Body of pancreas (tissue), 4 donors: ENCODE results near the gene MYMX. TPM values are rescaled to one million over a fixed set of nuclear protein-coding genes. Genes with fewer than 3 reads are reported as not detected.

Source experiments
- ATAC-seq: fragments of 150-250 bp; one replicate; pipeline ENCODE4 v1.9.1; 2016
- DNase-seq, 4 donors: peaks; one replicate each; pipeline ENCODE4 v3.0.0-alpha.2; 2019
- H3K27ac ChIP-seq, 4 donors: fragments of 200-600 bp; sonication (generic); 1 replicate in 3 of 4; 2 replicates in 1 of 4; pipeline versions ENCODE4 v1.5.1 to v1.6.1; 2016 to 2019; ENCODE audit warnings: mild to moderate bottlenecking in 1 of 4, mixed read lengths in 1 of 4, moderate library complexity in 1 of 4
- H3K27me3 ChIP-seq, 2 donors: fragments of 200-600 bp; sonication (generic); one replicate each; pipeline ENCODE4 v1.6.0; 2016; ENCODE audit warnings: mild to moderate bottlenecking in 1 of 2
- H3K36me3 ChIP-seq, 2 donors: fragments of 200-600 bp; sonication (generic); replicated peaks in 1 of 2; 2 replicates each; pipeline ENCODE4 v1.5.1; 2016; ENCODE audit warnings: low read depth in 2 of 2; ENCODE audit not compliant: insufficient read depth in 1 of 2
- H3K4me1 ChIP-seq: fragments of 200-600 bp; sonication (generic); one replicate; pipeline ENCODE4 v1.6.0; 2016
- H3K4me3 ChIP-seq, 2 donors: fragments of 200-600 bp; sonication (generic); 1 replicate in 1 of 2; 2 replicates in 1 of 2; pipeline ENCODE4 v1.5.1; 2016 to 2019
- H3K9me3 ChIP-seq, 3 donors: fragments of 200-600 bp; sonication (generic); 1 replicate in 2 of 3; 2 replicates in 1 of 3; pipeline ENCODE4 v1.5.1; 2016
- POLR2A ChIP-seq, 3 donors: fragments of 450-650 bp; IDR thresholded peaks; one replicate each; pipeline ENCODE4 v1.6.1; 2016; ENCODE audit warnings: antibody characterized with exemption in 3 of 3, mild to moderate bottlenecking in 2 of 3
- WGBS, 2 donors: methylation state at CpG; one replicate each; pipeline ENCODE4 v1.1.5; 2017; 5-methylcytosine and 5-hydroxymethylcytosine counted together
- intact Hi-C: fragments of 100-400 bp; cut with DNase I; formaldehyde crosslinking; loops from one replicate; pipeline ENCODE4 v1.15.1; 2023
- total RNA-seq, 2 donors: library from RNA; depleted of rRNA; stranded (reverse); fragments of >200 nt; gene quantifications; one replicate each; pipeline ENCODE4 v1.1.0, GENCODE V29; 2016
- TF ChIP-seq, protein P1 (sequence below), 7 experiments: fragments of 450-650 bp in 4 of 7; fragments of 200-600 bp in 3 of 7; sonication (generic) in 3 of 7; IDR thresholded peaks; one replicate each; pipeline ENCODE4 v1.5.1; 2016 to 2019; ENCODE audit warnings: antibody characterized with exemption in 7 of 7

MYMX gene
- total RNA-seq, 2 donors from 2014 or later: 4.2 TPM; not detected in 1

DNA sequence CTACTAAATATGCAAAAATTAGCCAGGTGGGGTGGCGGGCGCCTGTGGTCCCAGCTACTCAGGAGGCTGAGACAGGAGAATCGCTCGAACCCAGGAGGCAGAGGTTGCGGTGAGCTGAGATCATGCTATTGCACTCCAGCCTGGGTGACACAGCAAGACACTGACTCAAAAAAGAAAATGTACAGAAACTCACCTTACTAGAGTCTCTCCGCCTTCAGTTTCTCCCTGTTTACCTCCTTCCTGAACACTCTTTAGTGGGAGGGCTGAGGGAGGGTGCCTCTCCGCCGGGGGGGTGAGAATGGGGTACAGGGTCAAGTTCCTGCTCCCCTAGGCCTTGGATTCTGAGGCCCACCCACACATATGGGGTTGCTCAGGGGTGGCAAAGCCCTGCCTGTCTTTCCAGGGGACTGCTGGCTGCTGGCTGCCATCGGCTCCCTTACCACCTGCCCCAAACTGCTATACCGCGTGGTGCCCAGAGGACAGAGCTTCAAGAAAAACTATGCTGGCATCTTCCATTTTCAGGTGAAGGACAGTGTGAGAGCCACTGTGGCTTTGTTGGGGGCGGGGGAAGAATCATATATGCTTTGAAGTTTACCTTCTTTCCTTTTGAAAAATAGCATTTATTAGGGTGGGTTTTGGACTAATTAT lies 44.7 kb upstream of the MYMX start:
- Histone ChIP-seq H3K27ac (no peak overlapping the region), H3K4me3 (no peak overlapping the region), H3K9me3 (no peaks in the 10 kb centered on the region), H3K27me3 (no peaks in the 10 kb centered on the region), H3K4me1 (peaks cover 4% of the 10 kb centered on the region), H3K36me3 (no peaks in the 10 kb centered on the region)
- DNase-seq (no peak), ATAC-seq (no peak)
- intact Hi-C loops: loop anchor here (5.0 to 10.0 kb wide), 2 partner anchors 60 to 173 kb away; partner anchors contain the start of gene SPATS1
- 65 to 75% methylated on average over 9 to 12 of the region's 12 CpGs for WGBS, 2 donors
- TF ChIP-seq, protein P1, sequence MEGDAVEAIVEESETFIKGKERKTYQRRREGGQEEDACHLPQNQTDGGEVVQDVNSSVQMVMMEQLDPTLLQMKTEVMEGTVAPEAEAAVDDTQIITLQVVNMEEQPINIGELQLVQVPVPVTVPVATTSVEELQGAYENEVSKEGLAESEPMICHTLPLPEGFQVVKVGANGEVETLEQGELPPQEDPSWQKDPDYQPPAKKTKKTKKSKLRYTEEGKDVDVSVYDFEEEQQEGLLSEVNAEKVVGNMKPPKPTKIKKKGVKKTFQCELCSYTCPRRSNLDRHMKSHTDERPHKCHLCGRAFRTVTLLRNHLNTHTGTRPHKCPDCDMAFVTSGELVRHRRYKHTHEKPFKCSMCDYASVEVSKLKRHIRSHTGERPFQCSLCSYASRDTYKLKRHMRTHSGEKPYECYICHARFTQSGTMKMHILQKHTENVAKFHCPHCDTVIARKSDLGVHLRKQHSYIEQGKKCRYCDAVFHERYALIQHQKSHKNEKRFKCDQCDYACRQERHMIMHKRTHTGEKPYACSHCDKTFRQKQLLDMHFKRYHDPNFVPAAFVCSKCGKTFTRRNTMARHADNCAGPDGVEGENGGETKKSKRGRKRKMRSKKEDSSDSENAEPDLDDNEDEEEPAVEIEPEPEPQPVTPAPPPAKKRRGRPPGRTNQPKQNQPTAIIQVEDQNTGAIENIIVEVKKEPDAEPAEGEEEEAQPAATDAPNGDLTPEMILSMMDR (IDR thresholded peaks at IDR 0.05): no peak
- no peak for TF ChIP-seq POLR2A (IDR thresholded peaks at IDR 0.05)

DNA sequence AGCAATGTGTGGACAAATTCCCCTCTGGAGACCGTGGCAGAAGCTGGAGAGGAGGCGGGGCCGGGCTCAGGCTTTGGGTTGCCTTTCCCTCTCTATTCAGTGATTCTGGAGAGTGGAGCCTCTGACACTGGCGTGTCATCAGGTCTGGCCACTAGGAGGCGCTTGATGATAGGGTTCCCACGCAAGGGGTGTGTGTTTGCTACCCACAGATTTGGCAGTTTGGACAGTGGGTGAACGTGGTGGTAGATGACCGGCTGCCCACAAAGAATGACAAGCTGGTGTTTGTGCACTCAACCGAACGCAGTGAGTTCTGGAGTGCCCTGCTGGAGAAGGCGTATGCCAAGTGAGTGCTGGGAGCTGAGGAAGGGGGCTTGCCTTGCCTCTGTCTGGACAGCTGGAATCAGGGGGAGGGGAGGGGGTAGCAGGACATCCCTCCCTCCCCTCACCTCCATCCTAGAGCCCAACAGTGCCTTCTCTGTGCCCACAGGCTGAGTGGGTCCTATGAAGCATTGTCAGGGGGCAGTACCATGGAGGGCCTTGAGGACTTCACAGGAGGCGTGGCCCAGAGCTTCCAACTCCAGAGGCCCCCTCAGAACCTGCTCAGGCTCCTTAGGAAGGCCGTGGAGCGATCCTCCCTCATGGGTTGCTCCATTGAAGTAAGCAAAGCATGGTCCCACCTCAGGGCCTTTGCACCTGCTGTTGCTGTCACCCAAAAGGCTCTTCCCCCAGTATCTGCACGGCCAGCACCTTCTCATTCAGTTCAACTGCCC lies 43.8 kb upstream of the MYMX start:
- WGBS, 2 donors: 15 to 24% methylated on average over 12 to 15 of the region's 15 CpGs
- TF ChIP-seq POLR2A (IDR thresholded peaks at IDR 0.05): no peak
- TF ChIP-seq, protein P1 (IDR thresholded peaks at IDR 0.05): peak; percentile 58 to 95 (median 90)
- ATAC-seq (peak; percentile 94), DNase-seq (peak; percentile 86 to 90 (median 88))
- H3K4me3 ChIP-seq: no peak overlapping the region
- H3K4me1 ChIP-seq: peaks cover 4% of the 10 kb centered on the region
- H3K27me3 ChIP-seq: no peaks in the 10 kb centered on the region
- intact Hi-C loops: loop anchor here (5.0 to 10.0 kb wide), 2 partner anchors 59 to 172 kb away; partner anchors contain the start of gene SPATS1
- no peaks in the 10 kb centered on the region for H3K9me3 ChIP-seq
- H3K27ac ChIP-seq: no peak overlapping the region
- no peaks in the 10 kb centered on the region for H3K36me3 ChIP-seq

DNA sequence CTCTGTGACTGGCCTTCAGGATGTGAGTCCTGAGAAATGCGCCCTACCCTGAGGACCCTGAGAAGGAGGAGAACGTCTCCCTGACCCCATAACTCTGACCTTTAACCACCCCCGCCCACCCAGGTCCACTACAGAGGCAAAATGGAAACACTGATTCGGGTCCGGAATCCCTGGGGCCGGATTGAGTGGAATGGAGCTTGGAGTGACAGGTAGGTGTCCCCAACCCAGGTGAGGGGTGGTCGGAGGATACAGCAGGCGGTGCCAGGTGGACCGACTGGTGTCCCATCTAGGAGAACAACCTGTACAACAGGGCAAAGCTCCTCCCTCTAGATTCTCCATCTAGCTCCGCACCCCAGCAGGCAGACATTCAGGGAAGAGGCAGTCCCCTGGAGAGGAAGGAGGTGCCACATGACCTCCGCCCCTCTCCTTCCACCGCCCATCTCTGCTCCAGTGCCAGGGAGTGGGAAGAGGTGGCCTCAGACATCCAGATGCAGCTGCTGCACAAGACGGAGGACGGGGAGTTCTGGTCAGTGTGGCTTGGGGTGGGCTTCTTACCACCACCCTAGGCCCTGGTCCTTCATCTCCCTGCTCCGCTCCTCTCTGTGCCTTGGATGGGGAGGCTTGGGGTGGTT lies 40.5 kb upstream of the MYMX start:
- DNase-seq (no peak), ATAC-seq (no peak)
- Histone ChIP-seq H3K4me3 (no peak overlapping the region), H3K27me3 (no peaks in the 10 kb centered on the region), H3K9me3 (no peaks in the 10 kb centered on the region), H3K4me1 (peaks cover 4% of the 10 kb centered on the region), H3K27ac (no peak overlapping the region), H3K36me3 (no peaks in the 10 kb centered on the region)
- 73 to 74% methylated on average over 6 to 15 of the region's 15 CpGs for WGBS, 2 donors
- TF ChIP-seq, protein P1 (IDR thresholded peaks at IDR 0.05): no peak
- no peak for TF ChIP-seq POLR2A (IDR thresholded peaks at IDR 0.05)
- intact Hi-C loops: loop anchor here (10.0 kb wide), 1 partner anchor 169 kb away; the partner anchor contains the start of gene SPATS1

DNA sequence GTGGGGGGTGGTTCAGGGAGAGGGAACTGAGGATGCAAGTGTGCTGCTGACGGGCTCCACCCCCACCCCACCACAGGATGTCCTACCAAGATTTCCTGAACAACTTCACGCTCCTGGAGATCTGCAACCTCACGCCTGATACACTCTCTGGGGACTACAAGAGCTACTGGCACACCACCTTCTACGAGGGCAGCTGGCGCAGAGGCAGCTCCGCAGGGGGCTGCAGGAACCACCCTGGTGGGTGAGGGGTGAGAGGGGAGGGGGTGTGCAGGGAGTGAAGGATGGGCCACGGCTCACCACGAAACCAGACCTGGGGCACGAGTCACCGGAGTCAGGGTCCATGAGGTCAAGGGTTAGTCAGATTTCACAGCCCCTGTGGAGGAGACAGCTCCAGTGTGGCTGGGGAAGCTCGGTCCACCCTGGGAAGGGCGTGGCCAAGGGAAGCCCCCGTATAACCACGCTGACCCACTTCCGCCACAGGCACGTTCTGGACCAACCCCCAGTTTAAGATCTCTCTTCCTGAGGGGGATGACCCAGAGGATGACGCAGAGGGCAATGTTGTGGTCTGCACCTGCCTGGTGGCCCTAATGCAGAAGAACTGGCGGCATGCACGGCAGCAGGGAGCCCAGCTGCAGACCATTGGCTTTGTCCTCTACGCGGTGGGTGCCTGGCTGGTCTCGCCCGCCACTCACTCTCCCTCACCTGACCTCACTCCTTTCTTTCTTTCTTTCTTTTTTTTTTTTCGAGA lies 39.8 kb upstream of the MYMX start:
- 65 to 81% methylated on average over 23 of the region's 24 CpGs for WGBS, 2 donors
- Histone ChIP-seq H3K36me3 (no peaks in the 10 kb centered on the region), H3K9me3 (no peaks in the 10 kb centered on the region), H3K4me1 (peaks cover 4% of the 10 kb centered on the region), H3K4me3 (no peak overlapping the region), H3K27ac (no peak overlapping the region), H3K27me3 (no peaks in the 10 kb centered on the region)
- intact Hi-C loops: loop anchor here (10.0 kb wide), 1 partner anchor 168 kb away; the partner anchor contains the start of gene SPATS1
- DNase-seq (no peak), ATAC-seq (no peak)
- TF ChIP-seq POLR2A (IDR thresholded peaks at IDR 0.05): no peak
- TF ChIP-seq, protein P1 (IDR thresholded peaks at IDR 0.05): no peak
